Upper lobe of left lung (tissue), 6 donors: Measurements from ENCODE around the gene CDYL. TPM values are rescaled to one million over a fixed set of nuclear protein-coding genes. Genes with fewer than 3 reads are reported as not detected.

Experiments
- ATAC-seq, 2 donors: fragments of 200-7000 bp; cut with Tn5 transposase; one replicate each; pipeline ENCODE4 v1.9.1; 2022; ENCODE audit warnings: mild to moderate bottlenecking in 2 of 2, moderate library complexity in 2 of 2; ENCODE audit not compliant: low FRiP score in 2 of 2
- DNase-seq, 2 donors: peaks; one replicate each; pipeline ENCODE4 v3.0.0-alpha.2; 2019 to 2020
- H3K27ac ChIP-seq, 4 donors: fragments of 200-600 bp; sonication (generic); one replicate each; pipeline ENCODE4 v1.5.1; 2016 to 2019
- H3K27me3 ChIP-seq, 4 donors: fragments of 200-600 bp; sonication (generic); one replicate each; pipeline ENCODE4 v1.5.1; 2017 to 2019
- H3K36me3 ChIP-seq, 4 donors: fragments of 200-600 bp; sonication (generic); one replicate each; pipeline ENCODE4 v1.5.1; 2016 to 2019
- H3K4me1 ChIP-seq, 4 donors: fragments of 200-600 bp; sonication (generic); one replicate each; pipeline ENCODE4 v1.5.1; 2018 to 2019
- H3K4me3 ChIP-seq, 4 donors: fragments of 200-600 bp; sonication (generic); one replicate each; pipeline ENCODE4 v1.5.1; 2017 to 2019; ENCODE audit warnings: mild to moderate bottlenecking in 2 of 4, moderate library complexity in 1 of 4
- H3K9me3 ChIP-seq, 4 donors: fragments of 200-600 bp; sonication (generic); one replicate each; pipeline ENCODE4 v1.5.1; 2018 to 2019
- CTCF ChIP-seq, 6 experiments: fragments of 450-650 bp in 4 of 6; fragments of 200-600 bp in 2 of 6; sonication (generic) in 2 of 6; IDR thresholded peaks; one replicate each; pipeline ENCODE4 v1.5.1; 2016 to 2019; ENCODE audit warnings: antibody characterized with exemption in 6 of 6
- EP300 ChIP-seq, 4 donors: sonication (generic); formaldehyde crosslinking; IDR thresholded peaks; one replicate each; pipeline ENCODE4 v1.5.1; 2017; ENCODE audit warnings: antibody characterized with exemption in 4 of 4, control low read depth in 2 of 4
- POLR2A ChIP-seq, 4 donors: fragments of 450-650 bp; IDR thresholded peaks; one replicate each; pipeline ENCODE4 v1.5.1; 2016 to 2017; ENCODE audit warnings: antibody characterized with exemption in 4 of 4, mild to moderate bottlenecking in 2 of 4
- POLR2AphosphoS5 ChIP-seq, 2 donors: sonication (generic); formaldehyde crosslinking; IDR thresholded peaks; one replicate each; pipeline ENCODE4 v1.5.1; 2017; ENCODE audit warnings: antibody characterized with exemption in 2 of 2
- WGBS, 2 donors: methylation state at CpG; one replicate each; pipeline ENCODE4 v1.1.5; 2017 to 2018; 5-methylcytosine and 5-hydroxymethylcytosine counted together
- total RNA-seq, 6 donors: library from RNA; depleted of rRNA in 4 of 6; stranded (reverse); fragments of >200 nt in 4 of 6; gene quantifications; one replicate each; pipeline versions ENCODE4 v1.1.0 to v1.2.1, GENCODE V29; 2016 to 2021
- donor health status: DM: no; HTN: no; CAD: no; lungs with moderate emphysema.
- donor health status: DM: no; HTN: yes; CAD: no; lungs with severe emphysema.

Gene CDYL
- total RNA-seq, 6 donors from 2014 or later: 17.6 to 48.9 (median 32.9) TPM

- Histone ChIP-seq H3K4me3 (no peak overlapping the region), H3K9me3 (no peaks in the 10 kb centered on the region), H3K4me1 (no peaks in the 10 kb centered on the region), H3K36me3 (no peaks in the 10 kb centered on the region), H3K27ac (no peak overlapping the region), H3K27me3 (no peaks in the 10 kb centered on the region)
- TF ChIP-seq EP300 (IDR thresholded peaks at IDR 0.05) (no peak), POLR2A (IDR thresholded peaks at IDR 0.05) (no peak), CTCF (IDR thresholded peaks at IDR 0.05) (no peak), POLR2AphosphoS5 (IDR thresholded peaks at IDR 0.05) (no peak)
- ATAC-seq (no peak), DNase-seq (no peak)
- WGBS, 2 donors: 66 to 75% methylated on average over 13 of the region's 13 CpGs
Observed at GRCh38 chr6:4922488-4923037, 146.4 kb downstream of the CDYL start.

GRCh38 chr6:4923081-4923480 is 146.9 kb downstream of the CDYL start:
- Histone ChIP-seq H3K9me3 (no peaks in the 10 kb centered on the region), H3K36me3 (no peaks in the 10 kb centered on the region), H3K4me3 (no peak overlapping the region), H3K27ac (no peak overlapping the region), H3K27me3 (no peaks in the 10 kb centered on the region), H3K4me1 (no peaks in the 10 kb centered on the region)
- TF ChIP-seq POLR2AphosphoS5 (IDR thresholded peaks at IDR 0.05): no peak
- WGBS, 2 donors: 79 to 91% methylated on average over 3 of the region's 3 CpGs
- ATAC-seq (no peak), DNase-seq (no peak)

- TF ChIP-seq POLR2AphosphoS5 (IDR thresholded peaks at IDR 0.05) (no peak), POLR2A (IDR thresholded peaks at IDR 0.05) (no peak), CTCF (IDR thresholded peaks at IDR 0.05) (no peak), EP300 (IDR thresholded peaks at IDR 0.05) (no peak)
- Histone ChIP-seq H3K27me3 (no peaks in the 10 kb centered on the region), H3K9me3 (no peaks in the 10 kb centered on the region), H3K4me1 (no peaks in the 10 kb centered on the region), H3K36me3 (no peaks in the 10 kb centered on the region), H3K27ac (no peak overlapping the region), H3K4me3 (no peak overlapping the region)
- WGBS, 2 donors: 79 to 82% methylated on average over 9 of the region's 9 CpGs
- ATAC-seq (no peak), DNase-seq (no peak)
Observed at GRCh38 chr6:4924661-4925271, 148.6 kb downstream of the CDYL start.

GRCh38 chr6:4925580-4925979 is 149.4 kb downstream of the CDYL start:
- ATAC-seq (no peak), DNase-seq (no peak)
- Histone ChIP-seq H3K36me3 (no peaks in the 10 kb centered on the region), H3K9me3 (no peaks in the 10 kb centered on the region), H3K4me1 (peaks cover 0 to 5% (median 0%) of the 10 kb centered on the region in 4 donors), H3K27ac (no peak overlapping the region), H3K27me3 (no peaks in the 10 kb centered on the region), H3K4me3 (no peak overlapping the region)
- 87 to 94% methylated on average over 12 of the region's 12 CpGs for WGBS, 2 donors
- no peak for TF ChIP-seq POLR2A (IDR thresholded peaks at IDR 0.05)
- no peak for TF ChIP-seq POLR2AphosphoS5 (IDR thresholded peaks at IDR 0.05)
- TF ChIP-seq CTCF (IDR thresholded peaks at IDR 0.05): no peak
- TF ChIP-seq EP300 (IDR thresholded peaks at IDR 0.05): no peak

GRCh38 chr6:4928426-4928825 is 152.2 kb downstream of the CDYL start:
- TF ChIP-seq POLR2AphosphoS5 (IDR thresholded peaks at IDR 0.05) (no peak), EP300 (IDR thresholded peaks at IDR 0.05) (no peak), CTCF (IDR thresholded peaks at IDR 0.05) (no peak), POLR2A (IDR thresholded peaks at IDR 0.05) (no peak)
- no peaks in the 10 kb centered on the region for H3K9me3 ChIP-seq
- H3K4me1 ChIP-seq: peaks cover 0 to 28% (median 2%) of the 10 kb centered on the region in 4 donors
- H3K27me3 ChIP-seq: no peaks in the 10 kb centered on the region
- 79 to 87% methylated on average over 3 of the region's 3 CpGs for WGBS, 2 donors
- no peak for ATAC-seq
- DNase-seq: no peak
- no peak overlapping the region for H3K4me3 ChIP-seq
- H3K36me3 ChIP-seq: no peaks in the 10 kb centered on the region
- no peak overlapping the region for H3K27ac ChIP-seq
